Activated CD8-positive, alpha-beta memory T cell treated with anti-CD3 and anti-CD28 coated beads, Interleukin-2, amount 10 ng/mL, durations not matched to agents 7 days and 5 days (primary cell): ENCODE data around the gene ACAT1. TPM values are rescaled to one million over a fixed set of nuclear protein-coding genes. Genes with fewer than 3 reads are reported as not detected.
"Not testable (repeated sequence)": the region's sequence is repeated elsewhere in the genome, so short reads cannot be mapped to it uniquely, and the experiment has no call there.

Experiments used
- ATAC-seq: fragments of 150-1000 bp; cut with Tn5 transposase; one replicate; pipeline ENCODE4 v1.10.0; 2021; ENCODE audit warnings: moderate library complexity
- CTCF ChIA-PET: fragments of 350-600 bp; sonication (Branson Sonifier 250); formaldehyde crosslinking; loops from one replicate; lab custom pipeline; 2021; ENCODE audit warnings: antibody characterized with exemption; lab: Charles Lee
- DNase-seq: peaks from one replicate; pipeline ENCODE4 v3.0.0-alpha.2; 2020
- H3K27ac Mint-ChIP-seq: one replicate; pipeline ENCODE4 v1.8.0; 2021; ENCODE audit warnings: mild to moderate bottlenecking, mixed read lengths
- H3K27me3 Mint-ChIP-seq: one replicate; pipeline ENCODE4 v1.8.0; 2021; ENCODE audit warnings: mixed read lengths
- H3K36me3 Mint-ChIP-seq: one replicate; pipeline ENCODE4 v1.8.0; 2021; ENCODE audit warnings: mild to moderate bottlenecking, mixed read lengths
- H3K4me1 Mint-ChIP-seq: one replicate; pipeline ENCODE4 v1.8.0; 2021; ENCODE audit warnings: mixed read lengths
- H3K4me3 Mint-ChIP-seq: one replicate; pipeline ENCODE4 v1.8.0; 2021; ENCODE audit warnings: mild to moderate bottlenecking, moderate library complexity, mixed read lengths
- H3K9me3 Mint-ChIP-seq: one replicate; pipeline ENCODE4 v1.8.0; 2022; ENCODE audit warnings: low read depth, mixed read lengths
- total RNA-seq, 2 experiments: library from RNA; stranded (reverse); gene quantifications; one replicate each; pipeline ENCODE4 v1.2.3, GENCODE V29; 2021

The ACAT1 gene
- 10 to 100 TPM; 75.5 to 77.2 TPM for total RNA-seq

DNA sequence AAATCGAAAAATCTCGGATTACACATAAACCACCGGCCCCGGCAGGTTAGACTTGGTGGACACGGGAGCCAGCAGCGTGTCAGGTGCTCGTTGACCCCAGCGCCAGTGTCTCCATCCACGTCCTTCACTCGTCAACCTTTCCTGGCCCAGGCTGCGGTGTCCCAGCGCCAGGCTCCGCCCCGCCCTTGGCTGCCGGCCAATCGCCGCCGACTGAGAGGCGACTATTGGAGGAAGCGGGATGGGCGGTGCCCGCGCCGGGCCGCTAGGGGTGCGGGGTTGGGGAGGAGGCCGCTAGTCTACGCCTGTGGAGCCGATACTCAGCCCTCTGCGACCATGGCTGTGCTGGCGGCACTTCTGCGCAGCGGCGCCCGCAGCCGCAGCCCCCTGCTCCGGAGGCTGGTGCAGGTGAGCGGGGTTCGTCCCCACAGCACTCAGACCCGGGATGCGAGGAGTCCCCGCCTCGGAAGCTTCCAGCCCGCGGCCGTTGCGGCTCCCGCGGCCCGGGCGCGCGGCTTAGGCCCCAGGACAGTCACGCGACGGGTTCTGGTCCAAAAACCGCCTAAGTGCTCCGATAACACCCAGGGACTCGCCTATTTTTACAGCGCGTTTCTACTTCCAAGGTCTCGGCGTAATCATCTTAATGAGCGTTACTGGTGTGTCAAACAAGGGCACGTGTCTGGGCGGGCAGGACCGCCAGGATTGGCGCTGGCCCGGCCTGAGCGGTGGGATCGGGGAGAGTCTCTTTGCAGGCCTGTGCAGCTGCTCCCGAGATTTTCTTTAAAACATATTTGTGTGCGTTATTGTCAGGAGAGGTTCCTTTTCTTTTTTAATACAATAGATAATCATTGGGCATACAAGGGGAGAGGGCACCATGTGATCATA is at the start of gene ACAT1:
TSS of gene ACAT1 (plus strand) at position 294 of the 882 bp plus-strand sequence. CDS start at position 334, 40 bp downstream.
- peaks cover 11% of the 10 kb centered on the region for H3K36me3 Mint-ChIP-seq
- no peaks in the 10 kb centered on the region for H3K27me3 Mint-ChIP-seq
- no peaks in the 10 kb centered on the region for H3K9me3 Mint-ChIP-seq
- H3K4me3 Mint-ChIP-seq, result peak within 1 kb of the TSS; percentile 88
- peak; percentile 98 for ATAC-seq
- DNase-seq, result peak; percentile 97
- CTCF ChIA-PET, result interaction anchor here (1.3 to 1.6 kb wide), 2 partner anchors 527 to 534 kb away, joined by 3 to 5 read pairs; no protein-coding TSS in a partner anchor
- peak within 1 kb of the TSS; percentile 85 for H3K27ac Mint-ChIP-seq
- H3K4me1 Mint-ChIP-seq, result peaks cover 46% of the 10 kb centered on the region

DNA sequence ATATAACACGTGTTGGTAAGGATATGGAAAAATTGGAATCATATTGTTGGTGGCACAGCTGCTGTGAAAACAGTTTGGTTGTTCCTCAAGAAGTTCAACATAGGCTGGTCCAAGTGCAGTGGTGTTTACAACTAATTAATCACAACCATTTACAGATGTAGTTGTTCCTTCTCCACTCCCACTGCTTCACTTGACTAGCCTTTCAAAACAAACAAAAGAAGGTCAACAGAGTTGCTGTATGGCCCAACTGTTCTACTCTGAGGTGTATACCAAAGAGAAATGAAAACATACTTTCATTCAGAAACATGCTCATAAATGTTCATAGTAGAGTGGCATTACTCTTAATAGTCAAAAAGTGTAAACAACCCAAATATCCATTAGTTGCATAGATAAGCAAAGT is 36.6 kb upstream of the ACAT1 start:
- CTCF ChIA-PET, result interaction anchor here (0.9 to 1.0 kb wide), 2 partner anchors 9 to 11 kb away, joined by 3 read pairs; no protein-coding TSS in a partner anchor
- peaks cover 25% of the 10 kb centered on the region for H3K36me3 Mint-ChIP-seq
- no peak for DNase-seq
- H3K4me3 Mint-ChIP-seq, result no peak overlapping the region
- no peaks in the 10 kb centered on the region for H3K27me3 Mint-ChIP-seq
- H3K27ac Mint-ChIP-seq, result no peak overlapping the region
- no peaks in the 10 kb centered on the region for H3K9me3 Mint-ChIP-seq
- ATAC-seq, result no peak
- no peaks in the 10 kb centered on the region for H3K4me1 Mint-ChIP-seq

DNA sequence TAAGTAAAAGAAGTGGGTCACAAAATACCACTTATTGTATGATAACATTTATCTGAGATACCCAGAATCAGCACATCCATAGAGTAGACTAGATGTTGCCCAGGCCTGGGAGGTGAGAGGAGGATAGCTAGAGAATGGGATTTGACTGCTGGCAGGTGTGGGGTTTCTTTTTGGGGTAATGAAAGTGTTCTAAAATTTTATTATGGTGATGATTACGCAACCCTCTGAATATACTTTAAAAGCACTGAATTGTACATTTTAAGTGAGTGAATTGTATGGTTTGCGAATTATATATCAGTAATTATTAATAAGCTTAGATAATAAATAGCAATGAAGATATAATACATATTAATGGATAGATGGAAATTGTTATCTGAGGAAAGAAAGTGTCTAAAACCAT is 35.7 kb upstream of the ACAT1 start:
- H3K27ac Mint-ChIP-seq, result no peak overlapping the region
- no peak for ATAC-seq
- CTCF ChIA-PET, result no interaction called here

DNA sequence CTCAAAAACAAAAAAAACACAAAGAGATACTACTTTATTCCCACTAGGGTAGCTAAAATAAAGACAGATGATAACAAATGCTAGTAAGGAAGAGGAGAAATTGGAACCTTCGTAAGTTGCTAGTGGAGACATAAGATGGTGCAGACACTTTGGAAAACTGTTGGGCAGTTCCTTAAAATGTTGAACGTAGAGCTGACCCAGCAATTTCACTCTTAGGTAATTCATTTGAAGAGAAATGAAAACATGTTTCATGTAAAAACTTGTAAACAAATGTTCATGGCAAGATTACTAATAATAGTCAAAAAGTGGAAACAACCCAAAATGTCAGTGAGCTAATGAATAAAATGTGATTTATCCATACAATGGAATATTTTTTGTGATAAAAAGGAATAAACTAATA is 29.2 kb upstream of the ACAT1 start:
- no peak for ATAC-seq
- no peak overlapping the region for H3K27ac Mint-ChIP-seq

More for the DNA sequence above, 35.7 kb upstream of the ACAT1 start:
- Mint-ChIP-seq H3K27me3 (no peaks in the 10 kb centered on the region), H3K4me3 (no peak overlapping the region), H3K4me1 (no peaks in the 10 kb centered on the region), H3K36me3 (peaks cover 21% of the 10 kb centered on the region), H3K9me3 (no peaks in the 10 kb centered on the region)
- DNase-seq, result no peak

DNA sequence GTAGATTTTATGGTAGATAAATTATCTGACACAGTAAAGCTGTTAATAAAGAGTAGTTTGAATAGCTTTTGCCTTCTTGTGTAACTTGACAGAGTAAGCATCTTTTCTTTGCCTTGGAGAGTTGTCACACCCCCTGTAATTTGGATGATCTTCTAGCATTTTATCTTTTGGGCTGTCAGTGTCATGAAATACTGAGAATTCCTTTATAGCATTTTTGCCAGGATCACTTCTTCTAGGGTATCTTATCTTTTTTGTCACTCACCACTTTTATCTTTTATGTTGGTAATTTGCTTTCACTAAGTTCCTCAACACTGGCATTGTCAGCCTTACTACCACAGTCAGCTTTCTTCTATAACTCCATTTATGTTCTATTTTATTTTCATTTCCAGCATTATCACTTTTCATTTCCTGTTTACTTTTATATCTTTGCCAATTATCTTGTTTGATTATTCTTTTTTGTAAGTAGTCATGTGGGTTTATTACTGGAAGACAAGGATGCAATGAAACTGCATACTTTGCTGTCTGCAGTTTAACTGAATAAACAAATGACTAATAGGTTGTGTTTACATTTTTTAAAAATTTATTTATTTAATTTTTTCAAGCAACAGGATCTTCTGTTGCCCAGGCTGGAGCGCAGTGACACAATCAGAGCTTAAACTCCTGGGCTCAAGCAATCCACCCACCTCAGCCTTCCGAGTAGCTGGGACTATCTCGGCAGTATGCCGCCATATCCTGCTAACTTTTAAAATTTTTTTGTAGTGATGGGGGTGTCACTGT is 28.1 kb upstream of the ACAT1 start:
- peaks cover 24% of the 10 kb centered on the region for H3K36me3 Mint-ChIP-seq
- H3K27me3 Mint-ChIP-seq, result no peaks in the 10 kb centered on the region
- H3K9me3 Mint-ChIP-seq, result no peaks in the 10 kb centered on the region
- CTCF ChIA-PET, result interaction anchor here (1.7 to 2.1 kb wide), 3 partner anchors 9 to 25 kb away, joined by 3 to 7 read pairs (median 4); no protein-coding TSS in a partner anchor
- no peak overlapping the region for H3K27ac Mint-ChIP-seq
- ATAC-seq (no peak), DNase-seq (no peak)
- no peaks in the 10 kb centered on the region for H3K4me1 Mint-ChIP-seq
- H3K4me3 Mint-ChIP-seq, result no peak overlapping the region

More for the DNA sequence above, 29.2 kb upstream of the ACAT1 start:
- H3K36me3 Mint-ChIP-seq, result peaks cover 17% of the 10 kb centered on the region
- no peaks in the 10 kb centered on the region for H3K9me3 Mint-ChIP-seq
- CTCF ChIA-PET, result no interaction called here
- no peaks in the 10 kb centered on the region for H3K27me3 Mint-ChIP-seq
- no peaks in the 10 kb centered on the region for H3K4me1 Mint-ChIP-seq
- DNase-seq, result no peak
- H3K4me3 Mint-ChIP-seq, result no peak overlapping the region

DNA sequence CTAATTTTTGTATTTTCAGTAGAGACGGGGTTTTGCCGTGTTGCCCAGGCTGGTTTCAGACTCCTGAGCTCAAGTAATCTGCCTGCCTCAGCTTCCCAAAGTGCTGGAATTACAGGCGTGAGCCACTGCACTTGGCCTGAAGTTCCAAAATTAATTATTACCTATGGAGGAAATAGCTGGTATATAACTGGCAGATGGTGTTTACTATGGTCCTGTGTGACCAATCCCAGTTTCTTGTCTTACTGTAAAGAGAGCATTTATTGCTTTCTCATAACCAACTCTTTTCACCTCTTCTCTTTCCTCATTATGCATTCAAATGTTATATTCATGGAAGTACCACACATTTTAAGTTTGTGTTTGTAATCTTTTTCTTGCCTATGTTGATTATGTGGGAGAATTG is 24.2 kb upstream of the ACAT1 start:
- CTCF ChIA-PET, result interaction anchor here (1.2 kb wide), 1 partner anchor 475 kb away, joined by 3 read pairs; no protein-coding TSS in a partner anchor
- H3K9me3 Mint-ChIP-seq, result no peaks in the 10 kb centered on the region
- peaks cover 23% of the 10 kb centered on the region for H3K36me3 Mint-ChIP-seq
- H3K27me3 Mint-ChIP-seq, result no peaks in the 10 kb centered on the region
- ATAC-seq (no peak), DNase-seq (no peak)
- no peaks in the 10 kb centered on the region for H3K4me1 Mint-ChIP-seq
- H3K4me3 Mint-ChIP-seq, result no peak overlapping the region
- no peak overlapping the region for H3K27ac Mint-ChIP-seq

DNA sequence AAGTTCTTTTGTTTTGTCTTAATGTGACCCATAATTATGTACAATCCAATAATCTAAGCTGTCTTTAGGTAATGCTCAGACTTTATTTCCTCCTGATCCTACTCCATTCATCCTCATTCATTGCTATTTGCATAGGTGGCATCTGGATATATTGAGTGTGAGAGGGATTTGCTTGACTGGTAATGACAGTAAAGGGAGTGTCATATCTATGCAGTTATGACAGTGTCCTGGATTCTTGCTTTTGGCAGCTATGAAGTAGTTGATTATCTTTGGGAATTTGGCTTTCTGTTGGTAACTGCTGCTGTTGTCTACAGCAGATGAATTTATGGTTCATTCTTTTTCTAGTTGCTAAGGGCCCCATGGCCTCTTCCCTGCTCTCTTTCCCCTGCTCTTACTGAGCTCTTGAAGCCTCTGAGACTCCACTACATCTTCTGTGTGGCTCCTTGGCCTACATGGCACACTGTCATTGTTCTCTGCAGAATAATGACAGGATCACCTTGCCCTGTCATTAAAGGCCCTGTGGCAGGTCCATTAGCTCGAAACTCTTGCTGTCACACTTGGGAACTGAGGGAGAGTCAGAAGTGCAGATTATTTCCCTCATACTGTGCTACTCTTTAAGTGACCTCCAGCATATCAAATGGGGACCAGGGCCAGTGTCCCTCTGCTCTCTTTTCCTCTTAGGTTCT is 20.1 kb upstream of the ACAT1 start:
- DNase-seq (no peak), ATAC-seq (no peak)
- Mint-ChIP-seq H3K9me3 (no peaks in the 10 kb centered on the region), H3K36me3 (peaks cover 20% of the 10 kb centered on the region), H3K4me3 (no peak overlapping the region), H3K27me3 (no peaks in the 10 kb centered on the region), H3K27ac (no peak overlapping the region), H3K4me1 (no peaks in the 10 kb centered on the region)
- CTCF ChIA-PET, result no interaction called here

DNA sequence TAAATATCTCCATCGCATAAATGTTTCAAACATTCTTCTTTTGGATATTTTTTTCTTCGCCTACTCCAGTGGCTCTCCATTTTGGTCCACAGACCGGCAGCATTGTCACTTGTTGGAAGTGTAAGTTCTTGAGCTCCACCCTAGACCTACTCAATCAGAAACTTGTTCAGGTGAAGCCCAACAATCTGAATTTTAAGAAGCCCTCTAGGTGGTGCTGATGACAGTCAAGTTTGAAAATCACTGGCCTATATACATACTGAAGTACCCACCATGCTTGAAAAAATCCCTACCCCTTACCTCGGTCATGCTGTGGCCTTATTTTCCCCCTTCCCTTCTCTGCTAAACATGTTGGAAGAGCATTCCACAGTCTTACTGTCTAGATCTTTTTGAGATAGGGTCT is 10.2 kb upstream of the ACAT1 start:
- no peak for ATAC-seq
- H3K36me3 Mint-ChIP-seq, result peaks cover 2% of the 10 kb centered on the region
- H3K4me3 Mint-ChIP-seq, result no peak overlapping the region
- peaks cover 4% of the 10 kb centered on the region for H3K4me1 Mint-ChIP-seq
- H3K9me3 Mint-ChIP-seq, result no peaks in the 10 kb centered on the region
- CTCF ChIA-PET, result interaction anchor here (1.0 kb wide), 1 partner anchor 539 kb away, joined by 3 read pairs; no protein-coding TSS in a partner anchor
- H3K27me3 Mint-ChIP-seq, result no peaks in the 10 kb centered on the region
- no peak for DNase-seq
- H3K27ac Mint-ChIP-seq, result no peak overlapping the region

DNA sequence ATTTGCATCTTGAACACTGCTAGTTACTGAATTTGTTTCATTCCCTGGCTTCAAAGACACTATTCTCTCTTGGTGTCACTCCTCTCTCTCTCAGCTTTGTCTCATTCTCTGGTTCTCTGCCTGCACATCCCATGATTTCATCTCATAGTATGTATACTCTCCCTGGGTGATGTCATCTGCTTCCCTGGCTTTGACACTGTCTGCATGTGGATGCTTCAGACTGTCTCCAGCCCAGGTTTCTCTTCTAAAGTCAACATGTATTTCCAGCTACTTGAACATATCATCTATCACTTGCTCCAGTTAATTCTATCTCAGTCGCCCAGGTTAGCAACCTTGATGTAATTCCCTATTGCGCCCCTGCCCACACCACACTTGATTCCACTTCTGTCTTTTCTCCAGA is 9.3 kb upstream of the ACAT1 start:
- Mint-ChIP-seq H3K27ac (no peak overlapping the region), H3K9me3 (no peaks in the 10 kb centered on the region), H3K36me3 (peaks cover 2% of the 10 kb centered on the region), H3K4me1 (peaks cover 4% of the 10 kb centered on the region), H3K27me3 (no peaks in the 10 kb centered on the region), H3K4me3 (no peak overlapping the region)
- CTCF ChIA-PET, result interaction anchor here (1.0 kb wide), 1 partner anchor 538 kb away, joined by 3 read pairs; no protein-coding TSS in a partner anchor
- no peak for ATAC-seq
- DNase-seq, result no peak

DNA sequence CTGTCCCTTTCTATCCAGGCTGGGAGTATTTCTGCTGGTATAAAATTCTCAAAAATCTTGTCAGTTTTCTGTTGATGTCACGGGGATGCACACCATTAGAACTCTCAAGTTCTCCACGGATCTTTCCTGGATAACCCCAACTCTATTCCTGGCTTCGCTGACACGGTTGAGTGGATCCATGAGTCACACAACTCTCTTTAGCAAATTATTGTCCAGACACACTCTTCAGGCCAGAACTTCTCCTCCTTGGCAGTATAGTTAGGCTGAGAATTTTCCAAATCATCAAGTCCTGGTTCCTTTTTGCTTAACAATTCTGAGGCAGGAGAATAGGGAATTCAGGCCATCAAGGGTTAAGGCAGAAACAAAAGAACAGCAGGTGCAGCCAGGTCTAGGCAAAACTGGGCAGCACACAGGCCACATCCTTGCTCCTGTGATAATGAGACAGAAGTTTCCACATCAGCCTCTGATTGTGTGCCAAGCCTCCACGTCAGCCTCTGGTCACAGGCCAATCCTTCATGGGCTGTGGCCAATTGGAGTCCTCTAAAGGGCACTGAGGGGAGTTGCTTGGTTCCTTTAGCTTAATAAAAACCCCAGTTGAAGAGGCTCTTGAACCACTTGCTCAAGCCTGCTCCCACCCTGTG is 5.7 kb upstream of the ACAT1 start:
- ATAC-seq (no peak), DNase-seq (no peak)
- CTCF ChIA-PET, result no interaction called here
- no peak overlapping the region for H3K27ac Mint-ChIP-seq
- H3K9me3 Mint-ChIP-seq, result no peaks in the 10 kb centered on the region
- peaks cover 2% of the 10 kb centered on the region for H3K36me3 Mint-ChIP-seq
- no peak overlapping the region for H3K4me3 Mint-ChIP-seq
- H3K4me1 Mint-ChIP-seq, result peaks cover 6% of the 10 kb centered on the region
- H3K27me3 Mint-ChIP-seq, result no peaks in the 10 kb centered on the region

DNA sequence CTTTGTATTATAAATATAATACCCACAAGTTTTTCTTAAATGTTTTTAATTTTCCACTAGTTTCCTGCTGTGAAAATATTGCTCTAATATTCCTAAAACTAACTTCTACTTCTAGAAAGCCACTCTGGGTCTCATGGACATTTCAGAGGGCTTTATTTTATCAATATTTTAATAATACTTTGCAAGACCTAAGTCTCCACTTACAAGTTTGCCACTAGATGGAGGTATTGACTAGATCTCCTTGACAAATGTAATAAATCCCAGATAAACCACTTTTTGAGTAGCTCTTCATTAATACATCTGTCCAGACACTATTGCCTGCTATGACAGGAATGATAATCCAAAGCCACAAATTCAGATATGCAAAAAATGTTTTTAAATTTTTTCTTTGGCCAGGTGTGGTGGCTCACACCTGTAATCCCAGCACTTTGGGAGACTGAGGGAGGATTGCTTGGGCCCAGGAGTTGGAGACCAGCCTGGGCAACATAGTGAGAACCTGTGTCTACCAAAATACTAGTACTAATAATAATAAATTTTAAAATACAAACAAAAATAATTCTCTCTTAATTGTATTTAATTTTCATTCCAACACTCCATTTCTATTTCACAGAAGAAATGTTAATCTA is 3.5 kb upstream of the ACAT1 start:
- DNase-seq (no peak), ATAC-seq (no peak)
- Mint-ChIP-seq H3K27me3 (no peaks in the 10 kb centered on the region), H3K27ac (no peak overlapping the region), H3K4me1 (peaks cover 18% of the 10 kb centered on the region), H3K9me3 (no peaks in the 10 kb centered on the region), H3K36me3 (peaks cover 2% of the 10 kb centered on the region), H3K4me3 (no peak overlapping the region)
- CTCF ChIA-PET, result interaction anchor here (0.9 to 4.5 kb wide), 17 partner anchors 9 to 580 kb away, joined by 3 to 45 read pairs (median 4); partner anchors contain the start of genes ATM, CUL5, DDX10 and NPAT

DNA sequence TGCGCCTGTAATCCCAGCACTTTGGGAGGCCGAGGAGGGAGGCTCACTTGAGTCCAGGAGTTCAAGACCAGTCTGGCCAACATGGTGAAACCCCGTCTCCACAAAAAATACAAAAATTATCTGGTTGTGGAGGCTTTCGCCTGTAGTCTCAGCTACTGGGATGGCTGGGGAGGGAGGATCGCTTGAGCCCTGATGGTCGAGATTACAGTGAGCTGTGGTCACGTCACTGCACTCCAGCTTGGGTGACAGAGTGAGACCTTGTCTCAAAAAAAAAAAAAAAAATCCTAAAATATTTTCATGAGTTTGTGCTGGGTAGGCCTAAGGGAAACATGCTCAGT is 462 bp upstream of the ACAT1 start:
- not testable (repeated sequence) for H3K9me3 Mint-ChIP-seq, H3K27me3 Mint-ChIP-seq, DNase-seq, H3K36me3 Mint-ChIP-seq, ATAC-seq
- CTCF ChIA-PET, result interaction anchor here (1.3 to 4.5 kb wide), 2 partner anchors 528 to 535 kb away, joined by 3 to 45 read pairs; no protein-coding TSS in a partner anchor
- Mint-ChIP-seq H3K27ac (peak overlapping the region; percentile 85), H3K4me3 (peak overlapping the region; percentile 88), H3K4me1 (peaks cover 43% of the 10 kb centered on the region)
